Stimulated activated CD8-positive, alpha-beta memory T cell treated with anti-CD3 and anti-CD28 coated beads, Interleukin-2, amount 100 ng/mL, for 48 hours (primary cell): ENCODE measurements around the gene MOK.
"Not testable (repeated sequence)": the region's sequence is repeated elsewhere in the genome, so short reads cannot be mapped to it uniquely, and the experiment has no call there.

Experiments
- DNase-seq, 2 donors: peaks; one replicate each; pipeline ENCODE4 v3.0.0-alpha.2; 2020; ENCODE audit warnings: low read depth in 2 of 2

Gene MOK

GRCh38 chr14:102321456-102322422, 16.8 kb upstream of the MOK start:
- no peak for DNase-seq

GRCh38 chr14:102320671-102321455, 15.9 kb upstream of the MOK start:
- DNase-seq = no peak

- DNase-seq = no peak
Measured at GRCh38 chr14:102320033-102320660, 15.2 kb upstream of the MOK start.

- peak; percentile 92 for DNase-seq
Measured at GRCh38 chr14:102319351-102320032, 14.5 kb upstream of the MOK start, which contains the start of gene ZNF839. TSS of gene ZNF839 (plus strand) at chr14:102319746. CDS start at chr14:102319766, 20 bp downstream.

- DNase-seq = no peak
Measured at GRCh38 chr14:102318781-102319276, 13.9 kb upstream of the MOK start.

GRCh38 chr14:102317564-102318248, 12.7 kb upstream of the MOK start:
- DNase-seq = no peak

GRCh38 chr14:102316743-102317563, 12.0 kb upstream of the MOK start:
- DNase-seq = peak; percentile 86 to 93

- DNase-seq = no peak
Measured at GRCh38 chr14:102316338-102316742, 11.4 kb upstream of the MOK start.

GRCh38 chr14:102315121-102315520, 10.2 kb upstream of the MOK start:
- DNase-seq = no peak

- DNase-seq = peak; percentile 61 to 70
Measured at GRCh38 chr14:102314242-102315011, 9.5 kb upstream of the MOK start.

GRCh38 chr14:102303664-102304063, 1.3 kb downstream of the MOK start:
- no peak for DNase-seq

- DNase-seq = not testable (repeated sequence)
Measured at GRCh38 chr14:102298303-102299070, 6.5 kb downstream of the MOK start.

GRCh38 chr14:102297436-102298170, 7.4 kb downstream of the MOK start:
- no peak for DNase-seq

GRCh38 chr14:102295270-102295669, 9.7 kb downstream of the MOK start:
- no peak for DNase-seq

GRCh38 chr14:102293781-102294180, 11.2 kb downstream of the MOK start:
- no peak for DNase-seq

- no peak for DNase-seq
Measured at GRCh38 chr14:102292441-102292840, 12.5 kb downstream of the MOK start.

GRCh38 chr14:102288139-102288538, 16.8 kb downstream of the MOK start:
- DNase-seq = no peak

GRCh38 chr14:102285106-102285505, 19.9 kb downstream of the MOK start:
- no peak for DNase-seq
